HG03575 (cell line): ENCODE data around the gene ZC2HC1C.

Experiments
- ATAC-seq: cut with Tn5 transposase; IDR thresholded peaks from one replicate; pipeline ENCODE4 v1.9.1; 2021; ENCODE audit not compliant: unreplicated experiment, insufficient number of reproducible peaks, low FRiP score; ENCODE audit errors: extremely low read depth

The ZC2HC1C gene

GRCh38 chr14:75069121-75069810 is at the start of gene ZC2HC1C:
ZC2HC1C (plus strand) TSS chr14:75069641; CDS start chr14:75070574, 933 bp downstream.
- no peak for ATAC-seq

- no peak for ATAC-seq
Measured at GRCh38 chr14:75022655-75023054, 46.8 kb upstream of the ZC2HC1C start.

GRCh38 chr14:75023108-75023507 is 46.3 kb upstream of the ZC2HC1C start:
- ATAC-seq, result no peak

- no peak for ATAC-seq
Measured at GRCh38 chr14:75025082-75025481, 44.4 kb upstream of the ZC2HC1C start.

- no peak for ATAC-seq
Measured at GRCh38 chr14:75025876-75026275, 43.6 kb upstream of the ZC2HC1C start.

GRCh38 chr14:75030147-75030546 is 39.3 kb upstream of the ZC2HC1C start:
- no peak for ATAC-seq

GRCh38 chr14:75032939-75033338 is 36.5 kb upstream of the ZC2HC1C start:
- ATAC-seq, result no peak

- ATAC-seq, result no peak
Measured at GRCh38 chr14:75040507-75040906, 28.9 kb upstream of the ZC2HC1C start.

- ATAC-seq, result no peak
Measured at GRCh38 chr14:75040959-75041358, 28.5 kb upstream of the ZC2HC1C start.

GRCh38 chr14:75041613-75042012 is 27.8 kb upstream of the ZC2HC1C start:
- no peak for ATAC-seq

GRCh38 chr14:75042035-75042434 is 27.4 kb upstream of the ZC2HC1C start:
- ATAC-seq, result no peak

- ATAC-seq, result no peak
Measured at GRCh38 chr14:75044322-75044721, 25.1 kb upstream of the ZC2HC1C start.

- ATAC-seq, result no peak
Measured at GRCh38 chr14:75044752-75045151, 24.7 kb upstream of the ZC2HC1C start.

- ATAC-seq, result no peak
Measured at GRCh38 chr14:75046275-75046674, 23.2 kb upstream of the ZC2HC1C start.

GRCh38 chr14:75046899-75047298 is 22.5 kb upstream of the ZC2HC1C start:
- no peak for ATAC-seq

GRCh38 chr14:75047506-75047905 is 21.9 kb upstream of the ZC2HC1C start:
- no peak for ATAC-seq

GRCh38 chr14:75048101-75048500 is 21.3 kb upstream of the ZC2HC1C start:
- no peak for ATAC-seq

GRCh38 chr14:75049136-75049535 is 20.3 kb upstream of the ZC2HC1C start:
- no peak for ATAC-seq

- ATAC-seq, result no peak
Measured at GRCh38 chr14:75049731-75050201, 19.7 kb upstream of the ZC2HC1C start.

GRCh38 chr14:75050852-75051555 is 18.4 kb upstream of the ZC2HC1C start, which contains the start of gene MLH3:
MLH3 (minus strand) TSS chr14:75051467; CDS start chr14:75049655, 1,812 bp downstream.
- ATAC-seq, result no peak
